ENCODE data around the gene FGGY. TPM values are rescaled to one million over a fixed set of nuclear protein-coding genes. Genes with fewer than 3 reads are reported as not detected.

FGGY gene
- total RNA-seq, 1 experiment from 2014 or later: 17.8 TPM

DNA sequence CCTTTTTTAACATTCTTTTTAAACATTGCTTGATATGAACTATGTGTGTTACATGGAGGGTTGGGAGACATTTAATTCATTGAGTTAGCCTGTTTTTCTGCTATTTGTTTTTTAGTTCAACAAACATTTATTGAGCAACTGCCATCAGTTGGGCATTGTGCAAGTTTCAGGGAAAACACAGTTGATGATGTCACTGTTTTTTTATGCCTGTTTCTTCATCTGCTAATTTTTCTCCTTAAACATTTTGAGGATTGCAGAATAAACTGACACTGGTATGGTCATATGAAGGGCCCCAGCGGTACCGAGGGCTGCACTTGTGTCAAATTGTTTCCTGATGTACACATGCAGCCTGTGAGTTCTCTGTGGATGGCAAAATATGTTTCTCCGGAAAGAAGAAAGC lies 253.0 kb downstream of the FGGY start:
- no peaks in the 10 kb centered on the region for H4K20me1 ChIP-seq (ENCODE audit: insufficient read depth)
- H3K36me3 ChIP-seq (ENCODE audit: low read depth): no peaks in the 10 kb centered on the region
- BruUV-seq (replicated peaks): no TSS peak
- H3K27ac ChIP-seq: no peak overlapping the region
- no peaks in the 10 kb centered on the region for H3K27me3 ChIP-seq (ENCODE audit: insufficient read depth, low read depth)
- H3K9me3 ChIP-seq (ENCODE audit: insufficient read depth, low read depth): no peaks in the 10 kb centered on the region
- POLR2A ChIA-PET (ENCODE audit: unreplicated experiment): no interaction called here
- no peak for TF ChIP-seq EZH2 (IDR thresholded peaks at IDR 0.05; ENCODE audit: low read depth)
- TF ChIP-seq, protein P1, sequence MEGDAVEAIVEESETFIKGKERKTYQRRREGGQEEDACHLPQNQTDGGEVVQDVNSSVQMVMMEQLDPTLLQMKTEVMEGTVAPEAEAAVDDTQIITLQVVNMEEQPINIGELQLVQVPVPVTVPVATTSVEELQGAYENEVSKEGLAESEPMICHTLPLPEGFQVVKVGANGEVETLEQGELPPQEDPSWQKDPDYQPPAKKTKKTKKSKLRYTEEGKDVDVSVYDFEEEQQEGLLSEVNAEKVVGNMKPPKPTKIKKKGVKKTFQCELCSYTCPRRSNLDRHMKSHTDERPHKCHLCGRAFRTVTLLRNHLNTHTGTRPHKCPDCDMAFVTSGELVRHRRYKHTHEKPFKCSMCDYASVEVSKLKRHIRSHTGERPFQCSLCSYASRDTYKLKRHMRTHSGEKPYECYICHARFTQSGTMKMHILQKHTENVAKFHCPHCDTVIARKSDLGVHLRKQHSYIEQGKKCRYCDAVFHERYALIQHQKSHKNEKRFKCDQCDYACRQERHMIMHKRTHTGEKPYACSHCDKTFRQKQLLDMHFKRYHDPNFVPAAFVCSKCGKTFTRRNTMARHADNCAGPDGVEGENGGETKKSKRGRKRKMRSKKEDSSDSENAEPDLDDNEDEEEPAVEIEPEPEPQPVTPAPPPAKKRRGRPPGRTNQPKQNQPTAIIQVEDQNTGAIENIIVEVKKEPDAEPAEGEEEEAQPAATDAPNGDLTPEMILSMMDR (conservative IDR thresholded peaks at IDR 0.05): no peak
- H3K4me3 ChIP-seq: no peak overlapping the region
- no peaks in the 10 kb centered on the region for H3K4me1 ChIP-seq (replicated peaks; ENCODE audit: insufficient read depth)
- no peak overlapping the region for H2AFZ ChIP-seq
- H3K4me2 ChIP-seq: no peak overlapping the region
- DNase-seq: no peak
- CTCF ChIA-PET: no interaction called here
- 0 out of 2 replicates have a peak, but pooled peaks cover 4% of the 10 kb centered on the region for H3K9me2 ChIP-seq (ENCODE audit: insufficient read depth)
- no peaks in the 10 kb centered on the region for H3F3A ChIP-seq (ENCODE audit: insufficient read depth, low read depth)
- H3K79me2 ChIP-seq (ENCODE audit: low read depth): no peaks in the 10 kb centered on the region
- intact Hi-C loops (cut with micrococcal nuclease; ENCODE audit: unreplicated experiment): no loop called here

DNA sequence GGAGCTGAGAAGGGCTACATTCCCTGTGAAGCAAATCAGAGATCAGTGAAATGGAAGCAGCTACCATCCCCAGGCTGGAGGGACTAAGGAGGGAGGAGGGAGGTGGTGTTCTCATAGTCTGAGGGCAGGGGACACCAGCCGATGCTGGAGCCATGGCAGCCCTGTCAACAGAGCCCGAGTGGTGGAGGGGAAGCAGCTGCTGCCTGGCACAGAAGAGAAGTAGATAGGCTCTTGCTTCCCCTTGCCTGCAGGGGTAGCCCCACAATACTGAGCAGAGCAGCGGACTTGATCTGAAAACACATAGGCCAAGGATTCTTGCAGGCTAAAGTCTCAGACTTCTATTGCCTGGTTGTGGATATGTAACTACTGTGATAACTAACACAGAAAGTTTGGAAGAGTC lies 255.1 kb downstream of the FGGY start:
- intact Hi-C loops (cut with micrococcal nuclease; ENCODE audit: unreplicated experiment): no loop called here
- Histone ChIP-seq H3F3A (ENCODE audit: insufficient read depth, low read depth) (no peaks in the 10 kb centered on the region), H3K9me3 (ENCODE audit: insufficient read depth, low read depth) (no peaks in the 10 kb centered on the region), H4K20me1 (ENCODE audit: insufficient read depth) (no peaks in the 10 kb centered on the region), H3K36me3 (ENCODE audit: low read depth) (no peaks in the 10 kb centered on the region), H3K27ac (no peak overlapping the region), H2AFZ (no peak overlapping the region), H3K79me2 (ENCODE audit: low read depth) (no peaks in the 10 kb centered on the region), H3K4me3 (no peak overlapping the region), H3K4me2 (no peak overlapping the region), H3K4me1 (replicated peaks; ENCODE audit: insufficient read depth) (no peaks in the 10 kb centered on the region), H3K27me3 (ENCODE audit: insufficient read depth, low read depth) (no peaks in the 10 kb centered on the region), H3K9me2 (ENCODE audit: insufficient read depth) (0 out of 2 replicates have a peak, but pooled peaks cover 4% of the 10 kb centered on the region)
- no peak for DNase-seq
- BruUV-seq (replicated peaks): no TSS peak
- POLR2A ChIA-PET (ENCODE audit: unreplicated experiment): interaction anchor here (0.6 kb wide), 1 partner anchor 772 kb away, joined by 14 read pairs; no protein-coding TSS in a partner anchor
- CTCF ChIA-PET: no interaction called here
- no peak for TF ChIP-seq EZH2 (IDR thresholded peaks at IDR 0.05; ENCODE audit: low read depth)
- TF ChIP-seq, protein P1 (conservative IDR thresholded peaks at IDR 0.05): no peak

DNA sequence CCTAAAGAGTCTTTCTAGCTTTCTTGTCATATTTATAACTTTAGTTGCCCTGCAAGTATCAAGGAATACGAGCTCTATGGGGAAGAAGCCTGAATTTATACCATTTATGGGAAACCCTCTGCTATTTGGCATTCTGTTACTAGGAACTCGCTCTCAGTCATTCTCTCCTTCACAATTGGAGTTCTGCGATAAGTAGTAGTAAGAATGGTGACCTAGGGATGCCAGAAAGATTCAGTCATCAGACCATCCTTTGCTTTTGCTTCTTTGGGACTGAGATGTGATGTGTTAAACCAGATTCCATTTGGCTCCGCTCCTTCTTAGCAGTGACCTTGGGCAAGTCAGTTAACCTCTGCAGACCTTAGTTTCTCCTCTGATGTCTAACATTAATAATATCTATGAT lies 256.5 kb downstream of the FGGY start:
- Histone ChIP-seq H3K36me3 (ENCODE audit: low read depth) (no peaks in the 10 kb centered on the region), H4K20me1 (ENCODE audit: insufficient read depth) (no peaks in the 10 kb centered on the region), H3K4me2 (no peak overlapping the region), H3K9me2 (ENCODE audit: insufficient read depth) (0 out of 2 replicates have a peak, but pooled peaks cover 4% of the 10 kb centered on the region), H3K27me3 (ENCODE audit: insufficient read depth, low read depth) (no peaks in the 10 kb centered on the region), H3K4me3 (no peak overlapping the region), H3K9me3 (ENCODE audit: insufficient read depth, low read depth) (no peaks in the 10 kb centered on the region), H3K79me2 (ENCODE audit: low read depth) (no peaks in the 10 kb centered on the region), H2AFZ (no peak overlapping the region), H3K4me1 (replicated peaks; ENCODE audit: insufficient read depth) (no peaks in the 10 kb centered on the region), H3F3A (ENCODE audit: insufficient read depth, low read depth) (no peaks in the 10 kb centered on the region), H3K27ac (no peak overlapping the region)
- intact Hi-C loops (cut with micrococcal nuclease; ENCODE audit: unreplicated experiment): no loop called here
- CTCF ChIA-PET: no interaction called here
- BruUV-seq (replicated peaks): no TSS peak
- POLR2A ChIA-PET (ENCODE audit: unreplicated experiment): no interaction called here
- TF ChIP-seq, protein P1 (conservative IDR thresholded peaks at IDR 0.05): no peak
- no peak for TF ChIP-seq EZH2 (IDR thresholded peaks at IDR 0.05; ENCODE audit: low read depth)
- no peak for DNase-seq
